Measurements from ENCODE around the gene ELFN1.

GRCh38 chr7:1679966-1680730, 10.1 kb downstream of the ELFN1 start:
- TF ChIP-seq POLR2AphosphoS5 (IDR thresholded peaks at IDR 0.05; ENCODE audit: low read depth, low read length) (no peak), POLR2A (IDR thresholded peaks at IDR 0.05; ENCODE audit: low read depth, low read length) (no peak)
